Endothelial cell (in vitro differentiated cells): Measurements from ENCODE around the gene NOS2. TPM values are rescaled to one million over a fixed set of nuclear protein-coding genes. Genes with fewer than 3 reads are reported as not detected.

ENCODE experiments used
- DNase-seq: peaks from one replicate; pipeline ENCODE4 v3.0.0; 2021; ENCODE audit warnings: low spot score
- H3K27ac Mint-ChIP-seq: one replicate; pipeline ENCODE4 v1.8.0; 2021; ENCODE audit warnings: mixed read lengths, inconsistent platforms; ENCODE audit not compliant: unreplicated experiment
- H3K27me3 Mint-ChIP-seq: one replicate; pipeline ENCODE4 v1.8.0; 2021; ENCODE audit warnings: mild to moderate bottlenecking, moderate library complexity, mixed read lengths, inconsistent platforms; ENCODE audit not compliant: unreplicated experiment
- H3K36me3 Mint-ChIP-seq: one replicate; pipeline ENCODE4 v1.8.0; 2021; ENCODE audit warnings: mild to moderate bottlenecking, low read depth, mixed read lengths, inconsistent platforms; ENCODE audit not compliant: unreplicated experiment
- H3K4me1 Mint-ChIP-seq: one replicate; pipeline ENCODE4 v1.8.0; 2021; ENCODE audit warnings: mild to moderate bottlenecking, mixed read lengths, inconsistent platforms; ENCODE audit not compliant: unreplicated experiment
- H3K4me3 Mint-ChIP-seq: one replicate; pipeline ENCODE4 v1.8.0; 2021; ENCODE audit warnings: mild to moderate bottlenecking, mixed read lengths, inconsistent platforms; ENCODE audit not compliant: unreplicated experiment
- H3K9me3 Mint-ChIP-seq: one replicate; pipeline ENCODE4 v1.8.0; 2021; ENCODE audit warnings: mixed read lengths, inconsistent platforms; ENCODE audit not compliant: unreplicated experiment
- CTCF ChIP-seq: fragments of 200-600 bp; sonication (generic); IDR thresholded peaks from one replicate; pipeline ENCODE4 v1.5.0; 2021; ENCODE audit warnings: antibody characterized with exemption; ENCODE audit not compliant: unreplicated experiment
- total RNA-seq: library from RNA; stranded (reverse); fragmentation: NEBNext Ultra II Directional; extraction: Animal tissue kit (Norgen Biotek cat#: 25700); gene quantifications from one replicate; pipeline ENCODE4 v1.2.1, GENCODE V29; 2021; ENCODE audit not compliant: unreplicated experiment

Gene NOS2
- total RNA-seq, 1 donor from 2014 or later, result 1.3 TPM

GRCh38 chr17:27783440-27784350 is 16.6 kb downstream of the NOS2 start:
- peaks cover 8% of the 10 kb centered on the region for H3K27me3 Mint-ChIP-seq
- no peak for DNase-seq
- peak overlapping the region; percentile 67 for H3K27ac Mint-ChIP-seq
- peak overlapping the region; percentile 13 for H3K4me3 Mint-ChIP-seq
- no peaks in the 10 kb centered on the region for H3K9me3 Mint-ChIP-seq
- TF ChIP-seq CTCF, result no peak
- H3K4me1 Mint-ChIP-seq, result peaks cover 40% of the 10 kb centered on the region
- H3K36me3 Mint-ChIP-seq, result peaks cover 4% of the 10 kb centered on the region

DNA sequence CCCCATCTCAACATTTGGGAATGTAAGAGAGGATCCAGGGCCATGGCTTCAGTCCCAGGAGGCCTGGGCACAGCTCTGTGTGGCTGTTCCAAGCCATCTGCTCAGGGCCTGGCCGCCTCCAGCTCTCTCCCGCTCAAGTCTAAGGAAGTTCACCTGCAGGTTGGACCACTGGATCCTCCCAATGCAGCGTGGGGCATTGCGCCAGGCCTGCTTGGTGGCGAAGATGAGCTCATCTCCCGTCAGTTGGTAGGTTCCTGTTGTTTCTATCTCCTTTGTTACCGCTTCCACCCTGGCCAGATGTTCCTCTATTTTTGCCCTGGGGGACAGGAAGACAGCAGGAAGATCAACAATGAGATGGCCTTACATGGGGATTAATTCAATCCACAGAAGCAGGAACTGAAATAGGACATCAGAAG is 17.5 kb downstream of the NOS2 start:
- no peak for TF ChIP-seq CTCF
- H3K4me1 Mint-ChIP-seq, result peaks cover 48% of the 10 kb centered on the region
- DNase-seq, result peak; percentile 42
- peak overlapping the region; percentile 67 for H3K27ac Mint-ChIP-seq
- no peak overlapping the region for H3K4me3 Mint-ChIP-seq
- peaks cover 8% of the 10 kb centered on the region for H3K27me3 Mint-ChIP-seq
- H3K9me3 Mint-ChIP-seq, result no peaks in the 10 kb centered on the region
- peaks cover 4% of the 10 kb centered on the region for H3K36me3 Mint-ChIP-seq

GRCh38 chr17:27780828-27781404 is 19.4 kb downstream of the NOS2 start:
- Mint-ChIP-seq H3K27ac (no peak overlapping the region), H3K36me3 (no peaks in the 10 kb centered on the region), H3K27me3 (peaks cover 8% of the 10 kb centered on the region), H3K4me3 (no peak overlapping the region), H3K4me1 (peaks cover 60% of the 10 kb centered on the region), H3K9me3 (no peaks in the 10 kb centered on the region)
- TF ChIP-seq CTCF, result no peak
- DNase-seq, result no peak

DNA sequence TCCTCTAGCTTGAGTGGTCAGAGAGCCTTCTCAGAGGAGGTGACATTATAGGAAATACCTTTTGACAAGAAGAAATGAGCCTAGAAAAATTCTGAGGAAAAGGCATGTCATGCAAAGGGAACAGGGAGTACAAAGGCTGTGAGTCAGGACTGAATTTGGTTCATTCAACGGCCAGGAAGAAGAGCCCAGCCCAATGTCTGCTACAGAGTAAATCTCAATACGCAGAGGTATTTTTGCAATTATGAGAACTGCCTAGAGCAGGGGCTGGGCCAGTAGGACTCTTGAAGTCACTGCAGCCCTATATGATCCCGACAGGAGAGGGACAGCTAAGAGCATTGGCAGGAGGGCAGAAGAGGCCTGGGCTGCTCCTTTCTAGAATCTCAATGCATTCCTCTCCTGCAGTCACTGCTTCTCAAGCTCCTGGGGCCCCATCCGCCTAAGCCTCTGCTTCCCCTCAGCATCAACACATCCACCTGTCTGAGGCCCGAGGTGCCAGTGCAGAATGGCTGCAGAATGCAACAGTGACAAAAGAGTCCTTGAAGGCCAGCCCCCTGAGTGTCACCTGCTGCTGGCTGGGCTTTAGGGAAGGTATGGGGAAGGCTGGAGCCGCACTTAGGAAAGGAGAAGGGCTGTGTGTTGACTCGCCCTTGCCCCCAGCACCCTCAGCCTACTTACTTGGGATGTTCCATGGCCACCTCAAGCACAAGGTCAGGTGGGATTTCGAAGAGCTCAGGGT is 20.1 kb downstream of the NOS2 start:
- DNase-seq, result no peak
- no peak for TF ChIP-seq CTCF
- H3K9me3 Mint-ChIP-seq, result no peaks in the 10 kb centered on the region
- H3K36me3 Mint-ChIP-seq, result no peaks in the 10 kb centered on the region
- H3K27me3 Mint-ChIP-seq, result peaks cover 8% of the 10 kb centered on the region
- no peak overlapping the region for H3K27ac Mint-ChIP-seq
- H3K4me1 Mint-ChIP-seq, result peaks cover 62% of the 10 kb centered on the region
- H3K4me3 Mint-ChIP-seq, result no peak overlapping the region
